T1000 (cell line): ENCODE measurements around the gene OXA1L.
"Not testable (repeated sequence)": the region's sequence is repeated elsewhere in the genome, so short reads cannot be mapped to it uniquely, and the experiment has no call there.

Experiments used
- DNase-seq: peaks from one replicate; lab custom pipeline; 2025; ENCODE audit warnings: mixed read lengths; lab: John Stamatoyannopoulos, UW

Gene OXA1L

DNA sequence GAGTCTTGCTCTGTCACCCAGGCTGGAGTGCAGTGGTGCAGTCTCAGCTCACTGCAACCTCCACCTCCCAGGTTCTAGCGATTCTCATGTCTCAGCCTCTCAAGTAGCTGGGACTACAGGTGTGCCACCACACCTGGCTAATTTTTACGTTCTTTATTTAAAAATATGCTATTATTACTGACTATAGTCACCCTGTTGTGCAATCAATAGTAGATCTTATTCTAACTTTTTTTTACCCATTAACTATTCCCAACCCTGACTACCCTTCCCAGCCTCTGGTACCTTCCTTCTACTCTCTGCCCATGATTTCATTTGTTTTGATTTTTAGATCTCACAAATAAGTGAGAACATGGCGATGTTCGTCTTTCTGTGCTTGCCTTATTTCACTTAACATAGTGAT is 2.5 kb downstream of the OXA1L start:
- DNase-seq: no peak

DNA sequence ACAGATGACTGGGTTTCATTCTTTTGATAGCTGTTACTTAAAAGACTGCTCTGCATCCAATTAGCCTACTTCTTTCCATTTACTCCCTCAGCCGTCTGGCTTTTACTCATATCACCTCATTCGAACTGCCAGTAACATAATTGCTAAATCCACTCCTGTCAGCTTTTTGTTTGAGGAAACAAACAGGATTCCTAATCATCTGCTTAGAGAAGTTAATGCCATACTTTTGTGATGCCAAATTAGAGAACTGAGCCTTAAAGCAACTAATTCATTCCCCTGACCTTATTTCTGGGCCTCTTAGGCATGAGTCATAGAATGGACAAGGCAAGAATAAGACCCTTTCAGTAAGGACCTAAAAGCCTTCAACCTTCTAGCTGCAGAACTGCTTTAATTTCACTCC is 2.9 kb downstream of the OXA1L start:
- DNase-seq: no peak

DNA sequence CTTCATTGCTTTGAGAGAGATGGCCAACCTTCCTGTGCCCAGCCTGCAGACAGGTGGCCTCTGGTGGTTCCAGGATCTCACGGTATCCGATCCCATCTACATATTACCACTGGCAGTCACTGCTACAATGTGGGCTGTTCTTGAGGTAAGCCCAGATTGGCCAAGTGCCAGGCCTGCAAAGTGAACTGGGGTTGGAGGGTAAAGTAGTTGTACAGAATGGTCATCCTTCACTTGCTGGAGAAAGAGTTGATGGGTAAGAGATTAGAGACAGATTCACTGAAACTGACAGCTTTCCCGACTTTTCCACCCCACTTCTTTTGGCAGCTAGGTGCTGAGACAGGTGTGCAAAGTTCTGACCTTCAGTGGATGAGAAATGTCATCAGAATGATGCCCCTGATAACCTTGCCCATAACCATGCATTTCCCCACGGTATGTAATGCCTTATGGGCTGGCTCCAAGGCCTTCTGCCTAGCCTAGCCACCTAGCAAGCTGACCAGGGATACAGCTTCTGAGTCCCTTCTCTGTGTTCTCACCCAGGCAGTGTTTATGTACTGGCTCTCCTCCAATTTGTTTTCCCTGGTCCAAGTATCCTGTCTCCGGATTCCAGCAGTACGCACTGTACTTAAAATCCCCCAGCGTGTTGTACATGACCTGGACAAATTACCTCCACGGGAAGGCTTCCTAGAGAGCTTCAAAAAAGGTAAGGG is 4.1 kb downstream of the OXA1L start:
- DNase-seq: no peak

DNA sequence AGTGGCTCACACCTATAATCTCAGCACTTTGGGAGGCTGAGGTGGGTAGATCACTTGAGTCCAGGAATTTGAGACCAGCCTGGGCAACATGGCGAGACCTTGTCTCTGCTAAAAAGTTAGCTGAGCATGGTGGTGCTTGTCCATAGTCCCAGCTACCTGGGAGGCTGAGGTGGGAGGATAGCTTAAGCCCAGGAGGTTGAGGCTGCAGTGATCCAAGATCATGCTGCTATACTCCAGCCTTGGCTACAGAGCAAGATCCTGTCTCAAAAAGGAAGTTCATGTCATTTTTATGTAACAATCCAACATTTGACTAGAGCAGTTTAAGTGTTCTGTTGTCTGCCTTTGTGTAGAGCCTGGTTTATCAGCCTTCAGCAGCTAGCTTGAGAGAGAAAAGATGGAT is 6.2 kb downstream of the OXA1L start:
- no peak for DNase-seq

DNA sequence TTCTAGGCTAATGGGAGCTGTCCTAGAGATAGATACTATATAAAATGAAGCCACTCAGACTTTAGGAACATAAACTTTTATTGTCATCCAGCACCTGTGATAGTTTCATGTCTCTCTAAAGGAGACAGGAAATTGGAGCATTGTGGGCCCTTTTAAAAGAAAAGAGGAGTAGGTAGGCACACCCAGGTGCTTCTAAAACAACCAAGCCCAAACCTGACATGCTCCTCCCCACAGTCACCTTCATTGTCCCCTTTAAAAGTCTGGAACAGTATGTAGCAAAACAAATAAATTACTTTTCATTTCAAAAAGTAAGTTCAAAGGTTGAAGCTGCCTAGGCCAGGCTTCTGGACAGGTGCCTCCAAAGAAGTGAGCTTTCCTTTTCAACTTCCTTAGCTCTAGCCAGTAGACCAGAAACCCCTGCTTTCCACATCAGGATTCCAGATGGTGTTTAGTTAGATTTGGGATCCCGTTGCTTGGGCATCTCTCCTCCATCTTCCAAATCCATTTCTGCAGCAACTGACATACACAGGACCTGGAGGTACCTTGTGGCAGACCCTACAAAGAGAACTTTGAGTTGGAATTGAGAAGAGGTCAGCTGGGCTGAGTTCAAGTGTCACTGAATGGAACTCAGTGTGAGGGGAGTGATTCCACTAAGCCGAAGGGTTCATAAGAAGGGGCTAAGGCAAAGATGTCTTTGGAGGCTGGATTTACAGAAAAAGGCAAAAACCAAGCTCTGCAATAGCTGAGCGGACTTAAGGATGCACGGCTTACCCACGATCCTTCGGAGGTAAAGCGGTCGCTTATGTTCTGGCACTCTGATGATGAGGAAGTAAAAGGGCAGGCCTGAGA is 6.9 kb downstream of the OXA1L start:
- no peak for DNase-seq

DNA sequence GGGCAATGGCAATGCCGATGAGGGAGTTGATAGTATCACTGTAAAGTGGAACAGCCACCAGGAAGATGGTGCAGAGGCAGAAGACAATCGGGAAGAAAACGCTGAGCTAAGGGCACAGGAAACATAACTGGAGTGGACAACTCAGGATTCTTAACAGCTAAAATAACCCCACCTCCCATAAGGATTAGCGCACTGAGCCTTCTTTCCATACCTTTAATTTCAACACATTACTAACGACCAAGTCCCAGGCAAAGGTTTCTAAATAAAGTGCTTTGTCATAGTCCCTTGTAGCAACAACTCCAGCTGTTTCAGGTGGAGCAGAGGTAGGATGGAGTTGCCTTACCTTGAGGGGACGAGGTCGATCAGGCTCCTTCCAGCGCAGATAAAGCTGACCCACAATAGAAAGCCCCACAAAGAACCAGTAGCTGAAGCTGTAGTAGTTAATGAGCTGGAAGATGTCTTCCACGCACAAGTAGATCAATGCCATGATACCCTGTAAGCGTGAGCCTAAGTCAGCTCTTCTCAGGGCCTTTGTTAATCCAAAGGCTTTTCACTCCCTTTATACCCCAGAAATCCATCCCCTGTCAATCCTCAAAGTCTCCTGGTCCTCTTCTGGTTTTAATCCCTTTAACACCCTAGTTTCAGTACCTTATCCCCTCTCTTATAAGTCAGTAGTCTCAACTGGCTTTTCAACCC is 7.7 kb downstream of the OXA1L start:
- DNase-seq: no peak

DNA sequence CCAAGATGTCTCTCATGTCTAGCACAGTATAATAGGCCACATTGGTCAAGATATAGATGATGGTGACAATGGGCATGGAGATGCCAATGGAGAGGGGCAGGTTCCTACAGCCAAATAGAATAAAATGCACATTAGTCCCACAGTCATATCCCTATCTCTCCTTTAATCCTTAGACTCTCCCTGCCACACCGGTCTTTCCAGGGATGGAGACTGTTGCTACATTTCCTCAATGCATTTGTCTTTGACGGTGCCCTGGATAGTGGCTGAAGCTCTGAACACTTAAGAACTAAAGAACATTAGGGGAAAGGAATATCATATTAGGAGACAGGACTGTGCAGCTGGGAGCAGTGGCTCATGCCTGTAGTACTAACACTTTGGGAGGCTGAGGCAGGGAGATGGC is 9.7 kb downstream of the OXA1L start:
- DNase-seq: no peak

DNA sequence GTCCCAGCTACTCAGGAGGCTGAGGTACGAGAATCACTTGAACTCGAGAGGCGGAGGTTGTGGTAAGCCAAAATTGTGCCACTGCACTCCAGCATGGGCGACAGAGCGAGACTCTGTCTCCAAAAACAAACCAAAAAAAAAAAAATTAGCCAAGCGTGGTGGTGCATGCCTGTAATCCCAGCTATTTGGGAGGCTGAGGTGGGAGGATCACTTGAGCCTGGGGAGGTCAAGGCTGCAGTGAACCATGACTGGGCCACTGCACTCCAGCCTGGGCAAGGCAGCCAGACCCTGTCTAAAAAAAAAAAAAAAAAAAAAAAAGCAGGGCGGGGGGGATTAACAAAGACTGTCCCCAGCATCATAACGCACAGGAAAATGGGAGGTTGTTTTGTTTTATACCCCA is 10.4 kb downstream of the OXA1L start:
- DNase-seq: not testable (repeated sequence)

DNA sequence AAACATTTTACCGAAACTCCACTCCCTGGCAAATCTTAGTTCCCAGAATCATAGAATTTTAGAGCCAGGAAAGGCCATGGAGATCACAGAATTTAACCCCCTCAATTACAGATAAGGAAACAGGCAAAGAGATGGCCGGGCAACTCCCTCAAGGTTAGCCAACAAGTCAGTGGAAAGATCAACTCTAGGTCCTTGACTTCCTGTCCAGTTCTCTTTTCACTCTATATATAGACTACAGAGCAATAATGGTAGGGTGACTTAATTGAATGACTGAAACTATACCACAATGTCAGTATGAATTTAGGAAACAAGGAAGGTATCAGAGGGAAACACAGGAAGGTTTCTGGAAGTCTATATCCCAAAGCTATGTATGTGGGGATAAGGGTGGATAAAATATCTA is 11.6 kb downstream of the OXA1L start:
- no peak for DNase-seq

DNA sequence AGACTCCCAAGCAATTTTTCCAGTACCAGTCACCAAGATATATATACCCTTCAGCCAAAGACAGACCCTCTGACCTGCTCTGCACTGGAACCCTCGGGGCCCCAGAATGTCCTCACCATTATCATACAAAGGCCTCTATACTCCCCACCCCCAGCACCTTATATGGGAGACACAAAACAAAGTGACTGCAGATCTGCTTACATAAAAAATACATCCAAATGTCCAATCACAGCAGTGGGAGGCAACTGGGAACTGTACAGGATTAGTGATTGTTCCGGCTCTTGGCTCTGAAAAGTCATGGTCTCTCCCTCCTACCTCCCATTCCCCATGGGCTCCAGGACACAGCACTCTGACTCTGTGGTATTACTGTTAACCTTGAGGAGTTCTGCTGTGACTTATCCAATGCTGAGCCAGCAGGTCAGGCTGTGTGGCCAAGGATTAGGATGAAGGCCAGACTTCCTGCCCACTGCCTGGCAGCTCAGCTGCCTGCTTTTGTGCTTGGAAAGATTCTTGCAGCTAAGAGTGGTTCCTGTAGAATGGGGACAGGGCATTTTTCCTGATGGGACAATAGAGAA is 13.7 kb downstream of the OXA1L start:
- no peak for DNase-seq

DNA sequence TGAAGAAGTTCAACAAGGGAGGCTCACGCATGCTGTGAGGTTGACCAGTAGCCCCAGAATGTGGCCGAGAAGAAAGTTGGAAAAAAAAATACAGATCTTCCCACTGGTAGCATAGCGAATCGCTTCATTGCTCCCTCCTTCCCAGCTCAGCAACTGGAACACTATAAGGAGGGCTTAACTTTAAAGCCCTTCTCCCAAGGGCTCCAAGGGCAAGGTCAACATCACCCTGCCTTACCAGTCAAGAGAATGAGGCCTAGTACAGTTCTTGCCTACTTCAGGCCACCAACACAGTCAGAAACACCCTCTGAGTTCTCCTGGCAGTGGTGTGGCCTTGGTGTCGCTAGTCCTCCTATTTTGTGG is 14.4 kb downstream of the OXA1L start:
- DNase-seq: no peak

DNA sequence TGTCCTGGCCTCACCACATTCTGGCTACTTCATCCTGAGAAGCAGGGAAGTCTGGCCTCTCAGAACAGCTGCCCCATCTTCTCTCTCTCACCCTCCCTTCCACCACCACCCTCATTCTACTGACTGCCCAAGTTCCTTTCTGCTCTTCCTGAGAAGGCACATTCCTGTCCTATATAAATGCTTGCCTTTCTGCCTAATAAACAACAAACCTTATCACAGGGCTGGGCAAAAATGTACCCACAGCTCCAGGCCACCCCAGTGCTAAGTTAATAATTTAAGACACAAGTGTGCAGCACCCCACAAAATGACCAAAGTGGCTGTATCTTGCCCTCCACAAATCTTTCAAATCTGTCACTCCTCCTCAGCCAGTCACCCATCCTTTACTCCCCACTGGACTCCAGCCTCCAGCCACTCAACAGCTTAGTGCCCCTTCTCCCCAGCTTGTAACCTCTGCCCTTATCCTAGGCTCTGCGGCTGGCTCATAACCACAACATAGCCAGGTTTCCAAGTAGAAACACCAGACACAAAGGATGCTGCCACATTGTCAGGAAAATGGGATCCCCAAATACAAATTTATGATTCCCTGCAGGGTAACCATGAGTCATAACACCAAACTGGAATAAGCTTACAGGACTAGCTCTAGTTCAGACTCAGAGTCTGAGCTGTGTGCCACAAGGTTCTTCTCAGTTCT is 15.0 kb downstream of the OXA1L start:
- DNase-seq: peak; percentile 8

DNA sequence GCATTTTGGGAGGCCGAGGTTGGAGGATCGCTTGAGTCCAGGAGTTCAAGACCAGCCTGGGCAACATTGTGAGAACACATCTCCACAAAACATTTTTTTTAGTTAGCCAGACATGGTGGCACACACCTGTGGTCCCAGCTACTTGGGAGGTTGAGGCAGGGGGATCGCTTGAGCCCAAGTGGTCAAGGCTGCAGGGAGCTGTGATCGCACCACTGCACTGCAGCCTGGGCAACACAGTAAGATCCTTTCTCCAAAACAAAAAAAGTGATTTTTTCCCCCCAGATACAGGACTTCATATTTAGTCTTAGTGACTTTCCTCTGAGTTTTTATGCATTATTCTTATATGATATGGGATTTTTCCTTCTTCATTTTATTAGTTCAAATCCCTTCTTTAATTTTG is 20.2 kb downstream of the OXA1L start:
- no peak for DNase-seq

DNA sequence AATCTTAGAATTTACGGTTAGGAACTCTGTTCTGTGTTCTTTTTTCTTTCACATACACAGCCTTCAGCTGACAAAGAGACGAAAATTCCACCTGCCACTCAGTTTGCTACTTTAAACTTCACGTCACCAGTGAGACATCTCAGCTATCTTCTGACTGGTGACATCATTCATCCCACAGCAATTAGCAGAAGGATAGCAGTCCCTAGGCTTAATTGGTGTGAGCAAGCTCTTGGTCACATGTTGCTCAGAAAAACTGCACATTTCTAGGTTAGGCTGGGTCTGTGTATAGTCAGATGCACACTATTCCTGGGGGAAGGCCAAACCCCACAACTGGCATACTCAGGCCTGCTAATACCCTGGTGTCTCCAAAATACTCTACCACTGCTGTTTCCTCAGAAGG is 24.8 kb downstream of the OXA1L start:
- DNase-seq: peak; percentile 25

DNA sequence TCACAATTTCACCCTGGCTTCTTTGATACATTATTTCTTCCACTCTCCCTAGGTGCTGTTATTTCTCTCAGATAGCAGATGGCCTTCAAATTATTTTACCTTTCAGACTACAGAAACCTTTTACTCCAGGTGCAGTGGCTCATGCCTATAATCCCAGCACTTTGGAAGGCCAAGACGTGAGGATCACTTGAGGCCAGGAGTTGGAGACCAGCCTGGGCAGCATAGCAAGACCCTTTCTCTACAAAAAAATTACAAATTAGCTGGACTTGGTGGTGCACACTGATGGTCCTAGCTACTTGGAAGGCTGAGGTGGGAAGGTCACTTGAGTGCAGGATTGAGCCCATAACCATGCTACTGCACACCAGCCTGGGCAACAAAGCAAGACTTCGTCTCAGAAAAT is 25.7 kb downstream of the OXA1L start:
- no peak for DNase-seq

DNA sequence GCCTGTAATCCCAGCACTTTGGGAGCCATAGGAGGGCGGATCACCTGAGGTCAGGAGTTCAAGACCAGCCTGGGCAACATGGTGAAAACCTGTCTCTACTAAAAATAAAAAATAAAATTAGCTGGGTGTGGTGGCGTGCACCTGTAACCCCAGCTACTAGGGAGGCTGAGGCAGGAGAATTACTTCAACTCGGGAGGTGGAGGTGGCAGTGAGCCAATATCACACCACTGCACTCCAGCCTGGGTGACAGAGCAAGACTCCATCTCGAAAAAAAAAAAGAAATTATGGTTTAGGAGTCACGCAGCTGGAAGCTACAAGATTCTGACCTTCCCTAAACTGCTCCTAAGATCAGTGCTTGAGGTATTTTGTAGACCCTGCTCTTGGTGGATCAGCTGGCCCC is 27.1 kb downstream of the OXA1L start:
- DNase-seq: not testable (repeated sequence)

DNA sequence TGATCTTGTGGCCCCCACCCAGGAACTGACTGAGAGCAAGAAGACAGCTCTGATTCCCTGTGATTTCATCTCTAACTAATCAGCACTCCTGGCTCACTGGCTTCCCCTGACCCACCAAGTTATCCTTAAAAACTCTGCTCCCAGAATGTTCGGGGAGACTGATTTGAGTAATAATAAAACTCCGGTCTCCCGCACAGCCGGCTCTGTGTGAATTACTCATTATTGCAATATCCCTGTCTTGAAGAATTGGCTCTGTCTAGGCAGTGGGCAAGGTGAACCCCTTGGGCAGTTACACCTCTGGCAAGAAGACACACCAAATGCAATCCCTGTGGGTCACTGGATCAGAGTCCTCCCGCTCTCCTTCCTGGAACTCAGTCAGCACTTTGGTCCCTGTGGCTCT is 27.5 kb downstream of the OXA1L start:
- DNase-seq: no peak

DNA sequence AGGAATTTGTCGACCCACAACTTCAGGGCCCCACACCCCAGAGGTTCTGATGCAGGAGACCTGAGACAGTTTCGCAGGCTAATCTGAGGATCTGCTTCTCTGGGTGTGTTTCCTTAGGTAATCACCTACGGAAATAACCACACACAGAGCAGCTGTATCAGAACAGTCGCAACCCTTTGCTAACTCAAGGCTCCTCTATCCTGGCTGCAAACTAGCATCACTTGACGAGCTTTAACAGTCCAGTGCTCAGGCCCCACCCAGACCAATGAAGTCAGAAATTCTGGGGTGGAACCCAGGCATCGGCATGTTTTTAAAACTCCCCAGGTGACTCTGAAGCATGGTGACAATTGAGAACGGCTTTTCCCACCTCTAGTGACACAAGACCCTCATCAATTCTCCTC is 28.1 kb downstream of the OXA1L start:
- DNase-seq: no peak

DNA sequence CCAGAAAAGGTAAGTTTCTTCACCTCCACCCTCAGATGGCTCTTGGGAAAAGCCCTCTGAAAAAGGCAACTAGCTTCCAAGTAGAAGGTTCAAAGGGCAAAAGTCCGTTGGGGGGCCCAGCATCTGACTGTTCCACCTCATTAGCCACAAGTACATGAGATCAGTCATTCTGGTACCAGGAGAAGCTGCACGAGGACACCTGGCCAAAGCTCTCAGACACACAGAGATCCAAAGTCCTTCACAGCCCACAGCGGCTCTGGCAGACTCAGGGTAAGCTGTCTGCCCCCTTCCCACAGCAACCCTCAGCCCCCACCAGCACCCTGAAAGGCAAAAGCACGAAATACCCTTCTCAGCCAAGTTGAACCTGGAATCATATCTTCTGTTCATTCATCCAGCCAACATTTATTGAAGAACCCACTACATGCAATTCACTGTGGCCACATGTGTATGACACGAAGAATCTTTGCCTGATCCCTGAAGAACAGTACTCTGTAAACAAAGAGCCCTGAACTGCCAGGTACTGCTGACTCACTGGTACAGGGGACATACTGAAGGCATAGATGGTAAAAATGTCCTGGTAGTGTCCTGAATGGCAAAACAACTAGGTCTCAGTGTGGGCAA is 29.7 kb downstream of the OXA1L start:
- no peak for DNase-seq

DNA sequence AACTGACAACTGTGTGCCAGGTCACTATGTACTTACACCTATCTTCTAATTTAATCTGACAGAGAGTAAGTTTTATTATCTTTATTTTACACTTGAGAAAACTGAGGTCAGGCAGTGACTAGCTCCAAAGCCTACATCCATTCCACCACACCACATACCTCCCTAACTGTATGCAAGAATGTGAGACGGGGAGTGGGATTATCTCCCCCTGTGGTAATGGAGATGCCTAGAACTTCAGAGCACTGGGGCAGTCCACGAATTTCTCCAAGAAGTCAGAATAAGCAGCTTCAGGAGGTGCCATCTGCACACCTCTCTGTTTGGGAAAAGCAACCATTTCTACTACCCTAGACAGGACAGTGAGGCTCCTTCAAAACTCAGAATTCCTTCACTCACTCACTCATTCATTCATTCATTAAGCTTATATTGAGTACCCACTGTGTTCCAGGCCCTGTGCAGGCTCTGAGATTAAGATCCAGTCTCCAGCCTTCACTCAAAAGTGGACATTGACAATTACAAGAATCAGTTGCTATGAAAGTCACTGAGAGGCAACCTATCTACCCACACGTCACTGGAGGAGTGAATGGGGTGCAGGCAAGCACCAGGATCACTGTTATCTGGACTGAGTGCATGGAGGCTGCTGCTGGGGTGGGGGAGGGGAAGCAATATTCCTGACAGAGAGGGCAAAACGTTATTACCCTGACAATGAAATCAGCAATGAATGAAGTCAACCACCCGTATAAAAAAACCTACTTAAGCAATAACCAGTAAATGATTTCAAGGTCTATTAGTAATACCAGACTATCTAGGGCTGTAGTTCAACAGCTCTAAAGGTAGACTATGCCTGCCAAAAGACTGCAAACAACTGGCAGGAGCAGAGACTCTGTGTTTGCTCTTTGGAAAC is 30.8 kb downstream of the OXA1L start:
- no peak for DNase-seq

DNA sequence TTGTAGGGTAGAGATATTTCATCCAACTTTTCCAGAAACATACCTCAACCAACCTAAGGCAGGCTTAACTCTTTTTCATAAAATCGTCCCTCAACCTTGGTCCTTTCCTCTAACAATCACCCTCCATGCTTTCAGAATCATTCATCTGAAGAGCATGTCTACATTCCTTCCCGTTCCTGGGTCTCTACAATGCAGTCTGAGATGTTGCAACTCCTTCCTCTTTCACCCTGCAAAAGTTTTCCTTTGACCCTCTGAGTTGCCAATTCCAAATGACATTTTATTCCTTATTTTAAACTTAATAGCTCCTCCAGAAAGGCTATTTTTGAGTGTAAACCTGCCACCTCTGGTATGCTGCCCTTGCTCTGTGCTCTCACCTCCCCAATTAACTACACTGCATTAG is 32.0 kb downstream of the OXA1L start:
- no peak for DNase-seq
